Subcutaneous adipose tissue (tissue), 4 donors: Measurements from ENCODE around the gene FNDC8. TPM values are rescaled to one million over a fixed set of nuclear protein-coding genes. Genes with fewer than 3 reads are reported as not detected.

Experiments used
- total RNA-seq, 4 donors: library from RNA; depleted of rRNA; stranded (reverse); fragments of >200 nt; gene quantifications; one replicate each; pipeline ENCODE4 v1.1.0, GENCODE V29; 2016
- TF ChIP-seq, protein P1 (sequence below): fragments of 450-650 bp; IDR thresholded peaks from one replicate; pipeline ENCODE4 v1.5.1; 2016; ENCODE audit warnings: low read depth, mild to moderate bottlenecking, control low read depth, antibody characterized with exemption, moderate library complexity

The FNDC8 gene
- total RNA-seq, 4 donors from 2014 or later = not detected

DNA sequence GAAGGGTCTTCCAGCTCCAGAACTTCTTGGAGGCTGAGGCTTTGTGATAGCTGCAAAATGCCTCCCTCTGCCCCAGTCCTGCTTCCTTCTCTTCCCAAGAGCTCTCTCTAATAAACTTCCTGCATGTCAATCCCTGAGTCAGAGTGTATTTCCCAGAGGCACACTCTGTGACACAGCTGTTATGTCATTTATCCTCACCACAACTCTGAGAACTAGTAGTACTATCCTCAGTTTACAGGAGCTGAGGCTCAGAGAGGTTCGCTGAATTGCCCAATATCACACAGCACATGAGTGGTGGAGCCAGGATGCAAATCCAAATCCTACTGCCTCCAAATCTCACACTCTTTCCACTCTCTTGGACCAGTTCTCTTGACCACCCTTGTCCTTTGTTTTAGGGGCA is 46.3 kb downstream of the FNDC8 start:
- TF ChIP-seq, protein P1, sequence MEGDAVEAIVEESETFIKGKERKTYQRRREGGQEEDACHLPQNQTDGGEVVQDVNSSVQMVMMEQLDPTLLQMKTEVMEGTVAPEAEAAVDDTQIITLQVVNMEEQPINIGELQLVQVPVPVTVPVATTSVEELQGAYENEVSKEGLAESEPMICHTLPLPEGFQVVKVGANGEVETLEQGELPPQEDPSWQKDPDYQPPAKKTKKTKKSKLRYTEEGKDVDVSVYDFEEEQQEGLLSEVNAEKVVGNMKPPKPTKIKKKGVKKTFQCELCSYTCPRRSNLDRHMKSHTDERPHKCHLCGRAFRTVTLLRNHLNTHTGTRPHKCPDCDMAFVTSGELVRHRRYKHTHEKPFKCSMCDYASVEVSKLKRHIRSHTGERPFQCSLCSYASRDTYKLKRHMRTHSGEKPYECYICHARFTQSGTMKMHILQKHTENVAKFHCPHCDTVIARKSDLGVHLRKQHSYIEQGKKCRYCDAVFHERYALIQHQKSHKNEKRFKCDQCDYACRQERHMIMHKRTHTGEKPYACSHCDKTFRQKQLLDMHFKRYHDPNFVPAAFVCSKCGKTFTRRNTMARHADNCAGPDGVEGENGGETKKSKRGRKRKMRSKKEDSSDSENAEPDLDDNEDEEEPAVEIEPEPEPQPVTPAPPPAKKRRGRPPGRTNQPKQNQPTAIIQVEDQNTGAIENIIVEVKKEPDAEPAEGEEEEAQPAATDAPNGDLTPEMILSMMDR = no peak

GRCh38 chr17:35169835-35170363 is 48.5 kb downstream of the FNDC8 start:
- TF ChIP-seq, protein P1 = no peak

- TF ChIP-seq, protein P1 = no peak
Measured at GRCh38 chr17:35170968-35171771, 49.8 kb downstream of the FNDC8 start.

DNA sequence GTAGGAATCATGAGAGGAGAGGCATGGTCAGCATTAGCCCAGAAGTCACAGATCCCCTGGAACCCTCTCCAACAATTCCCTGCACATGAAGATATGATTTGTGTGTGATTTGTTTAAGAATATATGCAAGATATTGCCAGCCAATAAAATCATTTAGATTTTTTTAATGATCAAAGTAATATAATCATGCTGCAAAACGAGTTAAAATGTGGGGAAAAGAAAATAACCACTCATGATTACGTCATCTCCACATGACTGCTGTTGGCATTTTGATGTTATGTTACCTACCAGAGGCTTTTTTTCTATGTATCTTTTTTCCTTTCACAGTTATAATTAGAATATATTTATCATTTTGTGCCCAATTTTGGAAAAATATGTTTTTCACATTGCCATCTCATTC is 50.4 kb downstream of the FNDC8 start:
- TF ChIP-seq, protein P1 = no peak

DNA sequence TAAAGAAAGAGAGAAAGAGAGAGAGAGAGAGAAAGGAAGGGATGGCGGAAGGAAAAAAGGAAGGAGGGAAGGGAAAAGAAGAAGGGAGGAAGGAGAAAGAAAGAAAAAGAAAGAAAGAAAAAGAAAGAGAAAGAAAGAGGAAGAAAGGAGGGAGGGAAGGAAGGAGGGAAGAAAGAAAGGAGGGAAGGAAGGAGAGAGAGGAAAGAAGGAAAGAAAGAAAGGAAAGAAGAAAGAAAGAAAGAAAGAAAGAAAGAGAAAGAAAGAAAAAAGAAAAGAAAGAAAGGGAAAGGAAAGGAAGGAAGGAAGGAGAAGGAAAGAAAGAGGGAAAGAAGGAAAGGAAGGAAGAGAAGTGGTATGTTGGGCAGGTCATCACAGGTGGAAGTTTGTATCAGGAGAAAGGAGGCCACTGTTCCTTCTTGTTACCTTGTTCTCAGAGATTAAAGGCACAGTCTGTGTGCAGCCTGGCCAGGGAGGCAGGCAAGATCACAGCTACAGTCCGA is 53.5 kb downstream of the FNDC8 start:
- TF ChIP-seq, protein P1 = no peak

DNA sequence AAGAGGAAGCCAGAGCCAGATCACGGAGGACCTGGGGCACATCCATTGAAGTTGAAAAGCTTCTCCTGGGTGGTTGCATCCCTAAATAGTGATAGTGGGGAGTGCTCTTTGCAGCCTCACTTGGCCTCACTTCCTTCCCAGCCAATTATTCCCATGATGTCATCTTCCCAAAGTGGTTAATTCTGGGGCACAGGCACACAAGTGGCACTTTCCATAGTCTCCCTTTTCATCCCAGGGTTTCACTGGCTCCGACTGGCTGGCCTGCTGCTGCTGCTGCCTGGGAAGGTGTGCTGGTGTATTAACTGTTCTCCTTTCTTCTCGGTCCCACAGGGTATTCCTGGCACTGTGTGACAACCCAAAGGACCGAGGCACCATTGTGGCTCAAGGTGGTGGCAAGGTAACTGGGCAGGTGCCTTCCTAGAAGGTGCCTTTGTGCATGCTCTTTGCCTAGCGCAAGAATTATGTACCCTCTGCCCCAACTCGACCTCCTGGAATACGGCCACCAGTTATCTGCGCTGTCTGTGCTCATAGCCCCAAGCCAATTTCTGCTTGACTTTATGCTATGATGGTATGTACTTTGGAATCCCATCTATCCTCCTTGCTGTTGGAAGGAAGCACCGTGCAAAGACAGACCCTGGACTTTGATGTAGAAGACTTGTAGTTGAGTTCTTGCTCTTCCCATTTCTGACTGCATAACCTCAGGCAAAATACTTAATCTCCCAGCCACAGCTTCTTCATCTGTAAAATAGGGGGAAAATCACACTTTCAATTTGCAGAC is 54.4 kb downstream of the FNDC8 start:
- TF ChIP-seq, protein P1 = no peak

- TF ChIP-seq, protein P1 = no peak
Measured at GRCh38 chr17:35176897-35177296, 55.5 kb downstream of the FNDC8 start.
